GM12872 (cell line): ENCODE data around the gene TAX1BP1.

ENCODE experiments used
- CTCF ChIP-seq: IDR thresholded peaks from 3 replicates; pipeline ENCODE4 v1.5.1; 2011; ENCODE audit warnings: low read depth, mild to moderate bottlenecking, low read length, moderate library complexity; ENCODE audit not compliant: insufficient read depth

Gene TAX1BP1

GRCh38 chr7:27835376-27835775, 95.4 kb downstream of the TAX1BP1 start:
- no peak for TF ChIP-seq CTCF

DNA sequence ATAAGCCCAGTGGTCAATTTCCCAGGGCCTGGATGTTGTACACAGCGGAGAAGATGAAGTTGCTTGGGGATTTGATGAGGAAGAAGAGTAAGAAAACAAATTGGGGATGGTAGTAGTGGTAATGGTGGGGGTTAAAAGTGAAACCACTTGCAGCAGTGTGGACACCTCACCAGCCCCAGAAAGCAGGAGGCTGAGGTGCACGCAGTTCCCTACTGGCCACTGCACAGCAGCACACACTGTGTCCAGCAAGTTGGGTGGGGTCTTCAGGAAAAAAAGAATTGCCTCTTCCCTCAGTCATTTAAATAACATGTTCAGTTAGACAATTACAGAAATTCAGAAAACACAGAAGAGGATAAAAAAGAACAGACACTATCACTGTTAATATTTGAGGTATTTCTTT, 96.6 kb downstream of the TAX1BP1 start:
- TF ChIP-seq CTCF: no peak

DNA sequence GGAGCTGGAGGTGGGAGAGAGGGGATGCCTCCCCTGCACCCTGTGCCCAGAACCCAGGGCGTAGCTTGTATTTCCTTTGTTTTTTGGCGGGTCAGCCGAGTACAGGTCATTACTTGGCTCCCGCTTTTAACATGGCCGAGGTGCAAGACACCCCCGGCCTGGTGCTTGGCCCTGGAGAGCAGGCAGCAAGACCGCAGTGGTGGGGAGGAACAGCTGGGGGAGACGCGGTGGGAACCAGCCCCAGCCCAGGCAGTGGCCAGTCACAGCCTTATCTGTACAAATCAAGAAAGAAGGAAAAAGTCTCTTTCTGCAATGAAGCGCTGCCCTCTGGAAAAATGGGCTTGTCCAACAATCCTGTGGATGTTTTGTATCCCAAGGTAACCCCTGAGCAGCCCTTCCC, 99.1 kb downstream of the TAX1BP1 start:
- no peak for TF ChIP-seq CTCF

DNA sequence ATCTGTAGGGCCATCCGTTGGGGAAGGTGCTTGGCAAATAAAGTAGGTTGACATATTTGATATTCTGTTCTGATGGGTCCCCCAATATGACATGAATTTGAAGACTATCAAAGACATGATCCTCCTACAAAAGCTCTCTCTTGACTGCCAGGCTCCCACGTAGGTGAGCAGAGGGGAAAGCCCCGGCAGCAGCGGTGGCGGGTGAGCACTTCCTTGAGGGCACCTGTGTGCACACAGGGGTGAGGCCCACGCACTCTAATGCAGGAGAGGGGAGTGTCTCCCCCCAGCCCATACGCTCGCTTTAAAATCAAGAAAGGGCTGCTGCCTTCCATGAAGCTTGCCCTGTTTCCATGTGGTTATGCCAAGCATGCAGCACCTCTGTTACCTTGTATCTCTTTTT, 100.4 kb downstream of the TAX1BP1 start:
- no peak for TF ChIP-seq CTCF

- TF ChIP-seq CTCF: no peak
These were observed 100.9 kb downstream of the TAX1BP1 start for GRCh38 chr7:27840760-27841364.

DNA sequence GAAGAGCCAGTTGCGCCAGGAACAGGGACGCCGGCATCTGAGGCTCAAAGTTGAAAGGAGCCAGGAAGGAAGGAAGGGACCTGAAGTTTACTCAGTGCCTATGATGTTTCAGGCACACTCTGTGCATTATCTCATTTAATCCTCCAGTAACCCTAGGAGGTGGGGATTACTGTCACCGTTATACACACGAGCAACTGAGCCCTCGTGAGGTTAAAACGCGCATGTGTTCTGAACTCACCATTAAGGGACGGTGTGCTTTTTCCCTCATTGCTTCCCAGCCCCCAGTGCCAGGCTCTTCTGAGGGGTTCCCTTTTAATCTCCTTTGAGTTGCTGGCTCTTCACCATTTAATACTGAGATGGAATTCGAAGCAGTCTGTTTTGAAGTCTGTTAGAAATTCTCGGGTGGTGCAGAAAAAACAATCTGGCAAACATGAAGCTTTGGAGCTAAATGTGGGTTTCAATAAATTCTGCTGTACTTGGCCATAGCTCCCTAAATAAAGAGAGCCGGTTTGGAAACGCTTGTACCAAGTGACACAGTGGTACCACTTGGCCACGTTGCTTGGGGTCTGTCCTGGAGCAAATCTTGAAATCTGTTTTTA, 102.2 kb downstream of the TAX1BP1 start:
- no peak for TF ChIP-seq CTCF

DNA sequence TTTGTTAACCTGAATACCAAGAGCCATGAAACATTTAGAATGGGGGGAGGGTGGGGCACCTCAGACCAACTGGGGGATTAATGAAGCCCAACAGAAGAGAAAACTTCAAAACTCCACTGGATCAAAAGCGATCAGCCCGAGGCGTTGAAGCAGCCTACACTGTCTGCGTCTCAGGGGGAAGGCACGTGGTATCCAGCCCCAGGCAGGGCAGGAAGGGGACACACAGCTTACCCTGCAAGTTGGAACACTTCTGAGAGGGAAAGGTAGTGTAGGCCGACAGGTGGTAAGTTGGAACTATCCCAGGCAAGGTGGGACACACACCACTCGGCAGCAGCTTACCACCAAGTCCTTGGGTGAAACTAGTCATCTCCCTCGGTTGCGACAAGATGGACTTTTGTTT, 102.9 kb downstream of the TAX1BP1 start:
- TF ChIP-seq CTCF: no peak
